Fibroblast of the aortic adventitia (primary cell): ENCODE results near the gene MOGAT3. TPM values are rescaled to one million over a fixed set of nuclear protein-coding genes. Genes with fewer than 3 reads are reported as not detected.

ENCODE experiments used
- DNase-seq: peaks from one replicate; pipeline ENCODE4 v3.0.0-alpha.2; 2010; ENCODE audit warnings: low read depth
- H3K4me3 ChIP-seq: 2 replicates; pipeline ENCODE4 v1.5.1; 2011; ENCODE audit warnings: low read depth, mild to moderate bottlenecking, control low read depth, low read length, moderate library complexity
- total RNA-seq: library from RNA; depleted of rRNA; stranded (reverse); fragments of >200 nt; gene quantifications from 2 replicates; pipeline ENCODE4 v1.2.3, GENCODE V29; 2012; ENCODE audit warnings: low replicate concordance
- TF ChIP-seq, protein P1 (sequence below): IDR thresholded peaks from 2 replicates; pipeline ENCODE4 v1.5.1; 2011; ENCODE audit warnings: mild to moderate bottlenecking, low read length, control low read depth, inconsistent platforms; ENCODE audit not compliant: insufficient read depth

Gene MOGAT3
- total RNA-seq, 1 donor, result not detected

DNA sequence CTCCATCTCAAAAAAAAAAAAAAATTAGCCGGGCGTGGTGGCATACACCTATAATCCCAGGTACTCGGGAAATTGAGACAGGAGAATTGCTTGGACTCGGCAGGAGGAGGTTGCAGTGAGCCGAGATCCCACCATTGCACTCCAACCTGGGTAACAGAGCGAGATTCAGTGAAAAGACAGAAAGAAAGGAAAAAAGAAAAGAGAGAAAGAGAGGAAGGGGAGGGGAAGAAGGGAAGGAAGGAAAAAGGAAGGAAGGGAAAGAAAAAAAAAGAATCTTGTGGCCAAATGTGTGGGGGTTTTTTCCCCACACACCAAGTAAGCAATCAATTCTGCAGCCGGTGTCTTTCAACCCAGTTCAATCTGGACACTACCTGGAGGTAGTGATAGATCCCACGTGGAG lies 11.7 kb downstream of the MOGAT3 start:
- TF ChIP-seq, protein P1, sequence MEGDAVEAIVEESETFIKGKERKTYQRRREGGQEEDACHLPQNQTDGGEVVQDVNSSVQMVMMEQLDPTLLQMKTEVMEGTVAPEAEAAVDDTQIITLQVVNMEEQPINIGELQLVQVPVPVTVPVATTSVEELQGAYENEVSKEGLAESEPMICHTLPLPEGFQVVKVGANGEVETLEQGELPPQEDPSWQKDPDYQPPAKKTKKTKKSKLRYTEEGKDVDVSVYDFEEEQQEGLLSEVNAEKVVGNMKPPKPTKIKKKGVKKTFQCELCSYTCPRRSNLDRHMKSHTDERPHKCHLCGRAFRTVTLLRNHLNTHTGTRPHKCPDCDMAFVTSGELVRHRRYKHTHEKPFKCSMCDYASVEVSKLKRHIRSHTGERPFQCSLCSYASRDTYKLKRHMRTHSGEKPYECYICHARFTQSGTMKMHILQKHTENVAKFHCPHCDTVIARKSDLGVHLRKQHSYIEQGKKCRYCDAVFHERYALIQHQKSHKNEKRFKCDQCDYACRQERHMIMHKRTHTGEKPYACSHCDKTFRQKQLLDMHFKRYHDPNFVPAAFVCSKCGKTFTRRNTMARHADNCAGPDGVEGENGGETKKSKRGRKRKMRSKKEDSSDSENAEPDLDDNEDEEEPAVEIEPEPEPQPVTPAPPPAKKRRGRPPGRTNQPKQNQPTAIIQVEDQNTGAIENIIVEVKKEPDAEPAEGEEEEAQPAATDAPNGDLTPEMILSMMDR, result no peak
- H3K4me3 ChIP-seq, result no peak overlapping the region
- no peak for DNase-seq

DNA sequence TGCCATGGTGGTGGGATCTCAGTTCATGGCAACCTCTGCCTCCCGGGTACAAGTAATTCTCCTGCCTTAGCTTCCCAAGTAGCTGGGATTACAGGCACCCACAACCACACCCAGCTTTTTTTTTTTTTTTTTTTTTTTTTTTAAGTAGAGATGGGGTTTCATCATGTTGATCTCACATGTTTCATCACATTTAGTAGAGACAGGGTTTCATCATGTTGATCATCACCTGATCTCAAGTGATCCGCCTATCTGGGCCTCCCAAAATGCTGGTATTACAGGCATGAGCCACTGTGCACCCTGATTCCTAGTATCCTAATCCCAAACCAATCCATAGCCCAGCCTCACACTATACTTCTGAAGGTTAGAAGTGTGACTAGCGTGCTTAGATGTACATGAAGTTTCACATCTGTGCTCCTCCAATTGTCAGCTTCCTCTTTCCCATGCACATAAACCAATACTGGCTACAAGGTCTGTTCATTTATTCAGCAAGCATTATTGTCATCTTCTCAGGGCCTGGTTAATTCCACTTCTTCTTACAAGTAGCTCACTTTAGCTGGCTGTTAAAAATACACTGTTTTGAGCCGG lies 13.9 kb downstream of the MOGAT3 start:
- TF ChIP-seq, protein P1, result no peak
- H3K4me3 ChIP-seq, result no peak overlapping the region
- no peak for DNase-seq

DNA sequence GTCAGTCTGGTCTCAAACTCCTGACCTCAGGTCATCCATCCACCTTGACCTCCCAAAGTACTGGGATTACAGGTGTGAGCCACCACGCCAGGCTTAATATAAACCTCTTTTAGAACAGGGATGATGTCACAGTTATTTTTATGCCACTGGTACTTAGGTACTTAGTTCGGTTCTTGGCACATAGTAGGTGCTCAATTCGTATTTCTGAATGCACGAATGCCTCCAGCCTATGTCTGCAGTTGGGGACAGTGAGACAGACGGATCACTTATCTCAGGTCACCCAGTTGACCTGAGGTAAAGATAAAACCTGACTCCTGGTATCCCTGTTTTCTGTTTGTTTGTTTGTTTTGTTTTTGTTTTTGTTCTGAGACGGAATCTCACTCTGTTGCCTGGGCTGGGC lies 14.6 kb downstream of the MOGAT3 start:
- TF ChIP-seq, protein P1, result no peak
- H3K4me3 ChIP-seq, result no peak overlapping the region
- no peak for DNase-seq

DNA sequence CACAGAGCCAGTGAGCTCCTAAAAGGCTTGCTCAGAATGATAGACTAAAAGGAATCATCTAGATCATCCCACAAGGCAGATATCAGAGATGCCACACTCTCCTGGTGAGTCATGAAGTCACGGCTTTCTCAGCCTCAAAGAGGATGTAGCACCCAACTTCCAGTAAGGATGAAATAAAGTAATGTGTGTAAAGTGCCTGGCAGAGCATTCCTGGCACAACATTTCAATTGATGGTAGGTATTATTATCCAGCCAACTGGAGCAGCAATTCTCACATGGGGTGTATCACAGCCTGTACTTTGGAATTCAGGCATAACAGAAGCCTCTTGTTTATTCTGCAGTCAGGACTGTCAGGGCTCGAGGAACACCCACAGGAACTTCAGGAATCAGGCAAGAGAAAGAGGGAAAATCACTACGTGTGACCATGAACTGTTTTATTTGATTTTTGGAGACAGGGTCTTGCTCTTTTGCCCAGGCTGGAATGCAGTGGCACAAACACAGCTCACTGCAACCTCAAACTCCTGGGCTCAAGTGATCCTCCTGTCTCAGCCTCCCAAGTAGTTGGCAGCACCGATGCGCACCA lies 15.5 kb downstream of the MOGAT3 start:
- peak; percentile 25 for DNase-seq
- H3K4me3 ChIP-seq, result no peak overlapping the region
- TF ChIP-seq, protein P1, result no peak

DNA sequence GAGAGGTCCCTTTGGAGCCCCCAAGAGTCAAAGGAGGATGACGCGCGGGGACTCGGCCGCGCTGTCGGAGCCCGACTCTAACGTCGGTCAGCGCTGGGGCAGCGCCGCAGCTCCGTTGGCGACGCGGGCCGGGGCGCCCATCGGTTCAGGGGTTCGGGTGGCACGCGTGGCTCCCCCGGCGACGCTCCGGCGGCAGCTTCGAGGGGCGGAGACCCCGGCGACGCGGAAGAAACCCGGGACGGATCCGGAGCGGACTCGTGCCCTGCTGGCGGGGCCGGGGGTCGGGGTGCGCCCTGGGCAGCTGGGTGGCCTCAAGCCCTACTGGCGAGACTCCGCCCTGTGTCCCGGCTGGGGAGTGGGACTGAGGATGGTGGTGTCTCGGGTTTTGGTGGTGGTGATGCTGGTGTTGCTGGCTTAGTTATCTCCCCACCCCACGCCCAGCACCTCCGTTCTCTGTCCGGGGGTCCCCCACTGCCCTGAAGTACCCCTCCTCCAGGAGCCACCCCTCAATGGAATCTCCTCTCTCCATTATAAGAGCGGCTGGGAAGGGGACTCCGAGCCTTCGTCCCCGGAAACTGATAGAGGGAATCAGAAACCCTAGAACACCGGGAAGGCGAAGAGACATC lies 20.6 kb downstream of the MOGAT3 start, which contains the start of gene NAT16:
TSS of gene NAT16 (minus strand) at position 164 of the 626 bp plus-strand sequence. CDS start 5,486 bp downstream, outside the sequence.
- H3K4me3 ChIP-seq, result no peak within 1 kb of the TSS
- TF ChIP-seq, protein P1, result no peak
- no peak for DNase-seq

DNA sequence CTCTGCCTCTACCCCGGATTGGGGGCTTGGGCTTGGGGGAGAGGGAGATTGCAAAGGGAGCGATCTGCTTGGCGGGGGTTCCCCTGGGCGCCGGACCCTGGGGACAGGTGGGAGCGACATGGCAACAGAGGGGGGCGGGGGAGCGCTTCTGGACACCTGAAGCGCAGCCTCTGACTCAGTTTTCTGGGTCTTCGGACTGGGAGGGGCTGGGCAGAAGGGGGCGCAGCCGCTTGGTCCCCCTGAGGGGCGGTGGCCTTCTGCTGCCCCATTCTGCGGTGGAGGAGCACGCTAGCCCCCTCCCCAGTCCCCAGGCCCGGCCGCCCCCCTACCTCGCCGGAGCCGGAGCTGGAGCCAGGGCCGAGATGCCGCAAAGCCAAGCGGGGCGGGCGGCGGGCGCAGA lies 21.1 kb downstream of the MOGAT3 start:
- H3K4me3 ChIP-seq, result no peak overlapping the region
- DNase-seq, result no peak
- TF ChIP-seq, protein P1, result no peak
